ENCODE results near the gene FANK1. TPM values are rescaled to one million over a fixed set of nuclear protein-coding genes. Genes with fewer than 3 reads are reported as not detected.
A peak's percentile ranks its signal among the peaks of the same experiment; 100 is the strongest.

The FANK1 gene
- total RNA-seq, 1 donor from 2014 or later = 12.5 TPM

DNA sequence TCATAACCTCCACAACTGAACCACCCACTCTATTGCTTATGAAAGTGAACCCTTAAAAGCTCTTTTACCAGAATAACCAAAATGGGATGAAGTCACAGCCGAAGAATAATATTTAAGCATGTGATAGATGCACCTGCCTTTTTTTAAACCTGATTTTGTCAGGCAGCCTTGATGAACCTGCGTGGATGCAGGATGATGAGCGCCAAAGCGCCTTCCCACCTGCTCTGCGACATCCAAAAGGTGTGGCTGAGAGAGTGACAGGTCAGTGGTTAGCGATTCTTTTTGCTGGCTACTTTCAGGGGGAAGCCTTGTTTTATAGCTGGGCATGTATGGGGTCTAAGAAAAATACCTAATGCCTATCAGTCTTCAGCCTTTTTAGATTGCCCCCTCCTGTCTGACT, 157.8 kb downstream of the FANK1 start:
- peaks cover 15% of the 10 kb centered on the region for H3K4me1 ChIP-seq
- Mint-ChIP-seq H3K4me1 (peaks cover 16% of the 10 kb centered on the region), H3K4me3 (no peak overlapping the region), H3K36me3 (no peaks in the 10 kb centered on the region), H3K9me3 (no peaks in the 10 kb centered on the region), H3K27me3 (ENCODE audit: insufficient read depth, low read depth) (peaks cover 2% of the 10 kb centered on the region), H3K27ac (no peak overlapping the region)
- no peaks in the 10 kb centered on the region for H3K27me3 ChIP-seq
- H3K36me3 ChIP-seq = no peaks in the 10 kb centered on the region
- no peak overlapping the region for H3K4me2 ChIP-seq
- no peak overlapping the region for H3K9ac ChIP-seq
- H3K9me3 ChIP-seq (ENCODE audit: low read depth) = no peaks in the 10 kb centered on the region
- no peaks in the 10 kb centered on the region for H3K79me2 ChIP-seq (ENCODE audit: low read depth)
- TF ChIP-seq, protein P1, sequence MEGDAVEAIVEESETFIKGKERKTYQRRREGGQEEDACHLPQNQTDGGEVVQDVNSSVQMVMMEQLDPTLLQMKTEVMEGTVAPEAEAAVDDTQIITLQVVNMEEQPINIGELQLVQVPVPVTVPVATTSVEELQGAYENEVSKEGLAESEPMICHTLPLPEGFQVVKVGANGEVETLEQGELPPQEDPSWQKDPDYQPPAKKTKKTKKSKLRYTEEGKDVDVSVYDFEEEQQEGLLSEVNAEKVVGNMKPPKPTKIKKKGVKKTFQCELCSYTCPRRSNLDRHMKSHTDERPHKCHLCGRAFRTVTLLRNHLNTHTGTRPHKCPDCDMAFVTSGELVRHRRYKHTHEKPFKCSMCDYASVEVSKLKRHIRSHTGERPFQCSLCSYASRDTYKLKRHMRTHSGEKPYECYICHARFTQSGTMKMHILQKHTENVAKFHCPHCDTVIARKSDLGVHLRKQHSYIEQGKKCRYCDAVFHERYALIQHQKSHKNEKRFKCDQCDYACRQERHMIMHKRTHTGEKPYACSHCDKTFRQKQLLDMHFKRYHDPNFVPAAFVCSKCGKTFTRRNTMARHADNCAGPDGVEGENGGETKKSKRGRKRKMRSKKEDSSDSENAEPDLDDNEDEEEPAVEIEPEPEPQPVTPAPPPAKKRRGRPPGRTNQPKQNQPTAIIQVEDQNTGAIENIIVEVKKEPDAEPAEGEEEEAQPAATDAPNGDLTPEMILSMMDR (IDR thresholded peaks at IDR 0.05) = no peak
- TF ChIP-seq EZH2phosphoT487 (IDR thresholded peaks at IDR 0.05) (no peak), EZH2 (IDR thresholded peaks at IDR 0.05) (no peak)
- DNase-seq (ENCODE audit: low spot score) = no peak
- no peak overlapping the region for H2AFZ ChIP-seq (replicated peaks)
- no peak overlapping the region for H3K4me3 ChIP-seq
- H4K20me1 ChIP-seq (ENCODE audit: low read depth) = no peaks in the 10 kb centered on the region
- no peaks in the 10 kb centered on the region for H3F3A ChIP-seq (ENCODE audit: low read depth)
- no peak overlapping the region for H3K27ac ChIP-seq

GRCh38 chr10:126057494-126057893, 161.1 kb downstream of the FANK1 start:
- no peak overlapping the region for H3K9ac ChIP-seq
- no peaks in the 10 kb centered on the region for H3K36me3 ChIP-seq
- H3F3A ChIP-seq (ENCODE audit: low read depth) = no peaks in the 10 kb centered on the region
- no peaks in the 10 kb centered on the region for H3K36me3 Mint-ChIP-seq
- H3K27ac Mint-ChIP-seq = no peak overlapping the region
- H3K4me1 Mint-ChIP-seq = peaks cover 35% of the 10 kb centered on the region
- H3K27me3 Mint-ChIP-seq (ENCODE audit: insufficient read depth, low read depth) = peaks cover 5% of the 10 kb centered on the region
- H3K4me1 ChIP-seq = peaks cover 19% of the 10 kb centered on the region
- H3K27me3 ChIP-seq = no peaks in the 10 kb centered on the region
- H3K4me2 ChIP-seq = no peak overlapping the region
- no peaks in the 10 kb centered on the region for H3K9me3 ChIP-seq (ENCODE audit: low read depth)
- H3K9me3 Mint-ChIP-seq = peaks cover 6% of the 10 kb centered on the region
- no peak overlapping the region for H3K4me3 ChIP-seq
- DNase-seq (ENCODE audit: low spot score) = no peak
- no peaks in the 10 kb centered on the region for H3K79me2 ChIP-seq (ENCODE audit: low read depth)
- no peaks in the 10 kb centered on the region for H4K20me1 ChIP-seq (ENCODE audit: low read depth)
- H2AFZ ChIP-seq (replicated peaks) = no peak overlapping the region
- H3K4me3 Mint-ChIP-seq = no peak overlapping the region
- TF ChIP-seq EZH2phosphoT487 (IDR thresholded peaks at IDR 0.05) = no peak
- TF ChIP-seq, protein P1 (IDR thresholded peaks at IDR 0.05) = no peak
- no peak for TF ChIP-seq EZH2 (IDR thresholded peaks at IDR 0.05)
- no peak overlapping the region for H3K27ac ChIP-seq

GRCh38 chr10:126058104-126058503, 161.7 kb downstream of the FANK1 start:
- H3K27ac ChIP-seq = no peak overlapping the region
- no peak for DNase-seq (ENCODE audit: low spot score)
- Mint-ChIP-seq H3K27ac (no peak overlapping the region), H3K9me3 (peaks cover 6% of the 10 kb centered on the region), H3K4me1 (peaks cover 38% of the 10 kb centered on the region), H3K27me3 (ENCODE audit: insufficient read depth, low read depth) (peaks cover 5% of the 10 kb centered on the region), H3K4me3 (no peak overlapping the region), H3K36me3 (no peaks in the 10 kb centered on the region)
- H4K20me1 ChIP-seq (ENCODE audit: low read depth) = no peaks in the 10 kb centered on the region
- H3K36me3 ChIP-seq = no peaks in the 10 kb centered on the region
- TF ChIP-seq EZH2phosphoT487 (IDR thresholded peaks at IDR 0.05) (no peak), EZH2 (IDR thresholded peaks at IDR 0.05) (no peak)
- TF ChIP-seq, protein P1 (IDR thresholded peaks at IDR 0.05) = no peak
- no peak overlapping the region for H3K4me3 ChIP-seq
- H3K4me2 ChIP-seq = peak overlapping the region; percentile 56
- no peaks in the 10 kb centered on the region for H3F3A ChIP-seq (ENCODE audit: low read depth)
- H2AFZ ChIP-seq (replicated peaks) = peak overlapping the region; percentile 13
- H3K4me1 ChIP-seq = peaks cover 19% of the 10 kb centered on the region
- no peaks in the 10 kb centered on the region for H3K9me3 ChIP-seq (ENCODE audit: low read depth)
- H3K27me3 ChIP-seq = no peaks in the 10 kb centered on the region
- H3K79me2 ChIP-seq (ENCODE audit: low read depth) = no peaks in the 10 kb centered on the region
- no peak overlapping the region for H3K9ac ChIP-seq

Measured in neural progenitor cell (in vitro differentiated cells).